ENCODE data around the gene IRF4.

Gene IRF4

DNA sequence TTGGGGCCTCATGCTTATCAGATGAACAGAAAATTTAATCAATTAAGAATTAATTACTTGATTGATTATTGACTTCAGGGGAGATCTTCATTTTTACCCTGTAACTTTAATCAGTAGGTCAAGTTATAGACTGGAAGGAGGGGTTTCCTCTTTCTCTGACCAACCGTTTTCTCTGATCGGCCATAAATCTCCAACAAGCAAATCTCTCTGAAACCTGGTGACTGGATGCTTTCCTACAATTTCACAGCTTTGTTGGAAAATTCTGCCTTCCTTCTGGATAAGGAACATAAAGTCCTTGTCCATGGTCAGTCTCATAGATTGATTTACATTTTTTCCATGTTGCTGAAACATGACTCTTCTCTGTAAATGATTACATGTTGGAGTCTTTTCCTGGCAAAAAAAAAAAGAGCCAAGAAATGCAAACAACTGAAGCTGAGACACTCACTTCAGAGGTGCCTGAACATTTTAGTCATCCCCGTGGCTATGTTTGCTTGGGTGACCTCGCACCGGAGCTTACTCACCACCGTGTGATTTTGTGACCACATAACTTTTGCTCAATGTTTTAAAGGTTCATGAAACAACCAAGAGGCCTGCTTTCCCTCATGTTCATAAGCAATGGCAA lies 31.0 kb downstream of the IRF4 start:
- peak; percentile 46; the same call in 2 of the 3 replicates for ATAC-seq
- TF ChIP-seq, protein P1, sequence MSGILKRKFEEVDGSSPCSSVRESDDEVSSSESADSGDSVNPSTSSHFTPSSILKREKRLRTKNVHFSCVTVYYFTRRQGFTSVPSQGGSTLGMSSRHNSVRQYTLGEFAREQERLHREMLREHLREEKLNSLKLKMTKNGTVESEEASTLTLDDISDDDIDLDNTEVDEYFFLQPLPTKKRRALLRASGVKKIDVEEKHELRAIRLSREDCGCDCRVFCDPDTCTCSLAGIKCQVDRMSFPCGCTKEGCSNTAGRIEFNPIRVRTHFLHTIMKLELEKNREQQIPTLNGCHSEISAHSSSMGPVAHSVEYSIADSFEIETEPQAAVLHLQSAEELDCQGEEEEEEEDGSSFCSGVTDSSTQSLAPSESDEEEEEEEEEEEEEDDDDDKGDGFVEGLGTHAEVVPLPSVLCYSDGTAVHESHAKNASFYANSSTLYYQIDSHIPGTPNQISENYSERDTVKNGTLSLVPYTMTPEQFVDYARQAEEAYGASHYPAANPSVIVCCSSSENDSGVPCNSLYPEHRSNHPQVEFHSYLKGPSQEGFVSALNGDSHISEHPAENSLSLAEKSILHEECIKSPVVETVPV (CRISPR knock-in tag; IDR thresholded peaks at IDR 0.05) = no peak
- TF ChIP-seq POU6F1 (CRISPR knock-in tag; IDR thresholded peaks at IDR 0.05; ENCODE audit: borderline replicate concordance, low read depth) (no peak), ZC3H10 (CRISPR knock-in tag; IDR thresholded peaks at IDR 0.05) (no peak), ZFP30 (CRISPR knock-in tag; IDR thresholded peaks at IDR 0.05) (no peak), ISL1 (CRISPR knock-in tag; IDR thresholded peaks at IDR 0.05) (no peak), ZNF565 (CRISPR knock-in tag; conservative IDR thresholded peaks at IDR 0.05; ENCODE audit: low read depth) (no peak), ZFP3 (CRISPR knock-in tag; IDR thresholded peaks at IDR 0.05) (no peak), ARNTL (CRISPR knock-in tag; IDR thresholded peaks at IDR 0.05; ENCODE audit: borderline replicate concordance, low read depth) (no peak), ESRRG (CRISPR knock-in tag; IDR thresholded peaks at IDR 0.05) (no peak), PPARA (CRISPR knock-in tag; IDR thresholded peaks at IDR 0.05; ENCODE audit: borderline replicate concordance) (no peak), OSR1 (CRISPR knock-in tag; IDR thresholded peaks at IDR 0.05) (no peak), CSDC2 (CRISPR knock-in tag; IDR thresholded peaks at IDR 0.05) (no peak), SNAI2 (CRISPR knock-in tag; IDR thresholded peaks at IDR 0.05) (no peak), RARB (CRISPR knock-in tag; IDR thresholded peaks at IDR 0.05) (no peak), TCF4 (CRISPR knock-in tag; IDR thresholded peaks at IDR 0.05; ENCODE audit: borderline replicate concordance) (no peak), GLIS3 (CRISPR knock-in tag; IDR thresholded peaks at IDR 0.05) (no peak)
- TF ChIP-seq, protein P2, sequence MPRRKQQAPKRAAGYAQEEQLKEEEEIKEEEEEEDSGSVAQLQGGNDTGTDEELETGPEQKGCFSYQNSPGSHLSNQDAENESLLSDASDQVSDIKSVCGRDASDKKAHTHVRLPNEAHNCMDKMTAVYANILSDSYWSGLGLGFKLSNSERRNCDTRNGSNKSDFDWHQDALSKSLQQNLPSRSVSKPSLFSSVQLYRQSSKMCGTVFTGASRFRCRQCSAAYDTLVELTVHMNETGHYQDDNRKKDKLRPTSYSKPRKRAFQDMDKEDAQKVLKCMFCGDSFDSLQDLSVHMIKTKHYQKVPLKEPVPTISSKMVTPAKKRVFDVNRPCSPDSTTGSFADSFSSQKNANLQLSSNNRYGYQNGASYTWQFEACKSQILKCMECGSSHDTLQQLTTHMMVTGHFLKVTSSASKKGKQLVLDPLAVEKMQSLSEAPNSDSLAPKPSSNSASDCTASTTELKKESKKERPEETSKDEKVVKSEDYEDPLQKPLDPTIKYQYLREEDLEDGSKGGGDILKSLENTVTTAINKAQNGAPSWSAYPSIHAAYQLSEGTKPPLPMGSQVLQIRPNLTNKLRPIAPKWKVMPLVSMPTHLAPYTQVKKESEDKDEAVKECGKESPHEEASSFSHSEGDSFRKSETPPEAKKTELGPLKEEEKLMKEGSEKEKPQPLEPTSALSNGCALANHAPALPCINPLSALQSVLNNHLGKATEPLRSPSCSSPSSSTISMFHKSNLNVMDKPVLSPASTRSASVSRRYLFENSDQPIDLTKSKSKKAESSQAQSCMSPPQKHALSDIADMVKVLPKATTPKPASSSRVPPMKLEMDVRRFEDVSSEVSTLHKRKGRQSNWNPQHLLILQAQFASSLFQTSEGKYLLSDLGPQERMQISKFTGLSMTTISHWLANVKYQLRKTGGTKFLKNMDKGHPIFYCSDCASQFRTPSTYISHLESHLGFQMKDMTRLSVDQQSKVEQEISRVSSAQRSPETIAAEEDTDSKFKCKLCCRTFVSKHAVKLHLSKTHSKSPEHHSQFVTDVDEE (CRISPR knock-in tag; IDR thresholded peaks at IDR 0.05) = no peak
- TF ChIP-seq, protein P3, sequence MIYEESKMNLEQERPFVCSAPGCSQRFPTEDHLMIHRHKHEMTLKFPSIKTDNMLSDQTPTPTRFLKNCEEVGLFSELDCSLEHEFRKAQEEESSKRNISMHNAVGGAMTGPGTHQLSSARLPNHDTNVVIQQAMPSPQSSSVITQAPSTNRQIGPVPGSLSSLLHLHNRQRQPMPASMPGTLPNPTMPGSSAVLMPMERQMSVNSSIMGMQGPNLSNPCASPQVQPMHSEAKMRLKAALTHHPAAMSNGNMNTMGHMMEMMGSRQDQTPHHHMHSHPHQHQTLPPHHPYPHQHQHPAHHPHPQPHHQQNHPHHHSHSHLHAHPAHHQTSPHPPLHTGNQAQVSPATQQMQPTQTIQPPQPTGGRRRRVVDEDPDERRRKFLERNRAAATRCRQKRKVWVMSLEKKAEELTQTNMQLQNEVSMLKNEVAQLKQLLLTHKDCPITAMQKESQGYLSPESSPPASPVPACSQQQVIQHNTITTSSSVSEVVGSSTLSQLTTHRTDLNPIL (CRISPR knock-in tag; IDR thresholded peaks at IDR 0.05; ENCODE audit: low read depth) = no peak
- TF ChIP-seq, protein P4, sequence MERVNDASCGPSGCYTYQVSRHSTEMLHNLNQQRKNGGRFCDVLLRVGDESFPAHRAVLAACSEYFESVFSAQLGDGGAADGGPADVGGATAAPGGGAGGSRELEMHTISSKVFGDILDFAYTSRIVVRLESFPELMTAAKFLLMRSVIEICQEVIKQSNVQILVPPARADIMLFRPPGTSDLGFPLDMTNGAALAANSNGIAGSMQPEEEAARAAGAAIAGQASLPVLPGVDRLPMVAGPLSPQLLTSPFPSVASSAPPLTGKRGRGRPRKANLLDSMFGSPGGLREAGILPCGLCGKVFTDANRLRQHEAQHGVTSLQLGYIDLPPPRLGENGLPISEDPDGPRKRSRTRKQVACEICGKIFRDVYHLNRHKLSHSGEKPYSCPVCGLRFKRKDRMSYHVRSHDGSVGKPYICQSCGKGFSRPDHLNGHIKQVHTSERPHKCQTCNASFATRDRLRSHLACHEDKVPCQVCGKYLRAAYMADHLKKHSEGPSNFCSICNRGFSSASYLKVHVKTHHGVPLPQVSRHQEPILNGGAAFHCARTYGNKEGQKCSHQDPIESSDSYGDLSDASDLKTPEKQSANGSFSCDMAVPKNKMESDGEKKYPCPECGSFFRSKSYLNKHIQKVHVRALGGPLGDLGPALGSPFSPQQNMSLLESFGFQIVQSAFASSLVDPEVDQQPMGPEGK (CRISPR knock-in tag; IDR thresholded peaks at IDR 0.05; ENCODE audit: borderline replicate concordance) = no peak

- TF ChIP-seq RARB (CRISPR knock-in tag; IDR thresholded peaks at IDR 0.05) (no peak), CSDC2 (CRISPR knock-in tag; IDR thresholded peaks at IDR 0.05) (no peak), OSR1 (CRISPR knock-in tag; IDR thresholded peaks at IDR 0.05) (no peak), BACH2 (CRISPR knock-in tag; IDR thresholded peaks at IDR 0.05; ENCODE audit: borderline replicate concordance) (no peak), PPARA (CRISPR knock-in tag; IDR thresholded peaks at IDR 0.05; ENCODE audit: borderline replicate concordance) (no peak), TOX (CRISPR knock-in tag; IDR thresholded peaks at IDR 0.05; ENCODE audit: borderline replicate concordance) (no peak), GLIS3 (CRISPR knock-in tag; IDR thresholded peaks at IDR 0.05) (no peak), TCF4 (CRISPR knock-in tag; IDR thresholded peaks at IDR 0.05; ENCODE audit: borderline replicate concordance) (no peak), POU6F1 (CRISPR knock-in tag; IDR thresholded peaks at IDR 0.05; ENCODE audit: borderline replicate concordance, low read depth) (no peak), ARNTL (CRISPR knock-in tag; IDR thresholded peaks at IDR 0.05; ENCODE audit: borderline replicate concordance, low read depth) (no peak), ZNF70 (CRISPR knock-in tag; IDR thresholded peaks at IDR 0.05) (no peak)
- TF ChIP-seq, protein P2 (CRISPR knock-in tag; IDR thresholded peaks at IDR 0.05) = no peak
- no peak for ATAC-seq
These were observed 31.7 kb downstream of the IRF4 start for GRCh38 chr6:423055-423798.

All from SK-N-SH treated with all-trans-retinoic acid at 6 μM for 48 hours (cell line).